Activated CD4-positive, alpha-beta T cell treated with anti-CD3 and anti-CD28 coated beads, Interleukin-2, amount 10 ng/mL, durations not matched to agents 24 days and 14 days (primary cell): ENCODE data around the gene ITGA5. TPM values are rescaled to one million over a fixed set of nuclear protein-coding genes. Genes with fewer than 3 reads are reported as not detected.

Experiments
- DNase-seq: peaks from one replicate; pipeline ENCODE4 v3.0.0; 2022
- H3K27ac Mint-ChIP-seq: one replicate; pipeline ENCODE4 v1.8.0; 2022; ENCODE audit warnings: mild to moderate bottlenecking, mixed read lengths
- H3K27me3 Mint-ChIP-seq: one replicate; pipeline ENCODE4 v1.8.0; 2022; ENCODE audit warnings: mixed read lengths
- H3K36me3 Mint-ChIP-seq: one replicate; pipeline ENCODE4 v1.8.0; 2022; ENCODE audit warnings: low read depth, mild to moderate bottlenecking, mixed read lengths
- H3K4me1 Mint-ChIP-seq: one replicate; pipeline ENCODE4 v1.8.0; 2021; ENCODE audit warnings: mixed read lengths
- H3K4me3 Mint-ChIP-seq: one replicate; pipeline ENCODE4 v1.8.0; 2022; ENCODE audit warnings: mild to moderate bottlenecking, moderate library complexity, mixed read lengths
- H3K9me3 Mint-ChIP-seq: one replicate; pipeline ENCODE4 v1.8.0; 2021; ENCODE audit warnings: mixed read lengths
- intact Hi-C: fragments of 100-400 bp; cut with micrococcal nuclease; formaldehyde crosslinking; loops from one replicate; pipeline ENCODE4 v1.15.1; 2023
- total RNA-seq: library from RNA; stranded (reverse); gene quantifications from 2 replicates; pipeline ENCODE4 v1.2.3, GENCODE V29; 2022

ITGA5 gene
- total RNA-seq, 1 donor from 2014 or later, result 48.0 TPM

DNA sequence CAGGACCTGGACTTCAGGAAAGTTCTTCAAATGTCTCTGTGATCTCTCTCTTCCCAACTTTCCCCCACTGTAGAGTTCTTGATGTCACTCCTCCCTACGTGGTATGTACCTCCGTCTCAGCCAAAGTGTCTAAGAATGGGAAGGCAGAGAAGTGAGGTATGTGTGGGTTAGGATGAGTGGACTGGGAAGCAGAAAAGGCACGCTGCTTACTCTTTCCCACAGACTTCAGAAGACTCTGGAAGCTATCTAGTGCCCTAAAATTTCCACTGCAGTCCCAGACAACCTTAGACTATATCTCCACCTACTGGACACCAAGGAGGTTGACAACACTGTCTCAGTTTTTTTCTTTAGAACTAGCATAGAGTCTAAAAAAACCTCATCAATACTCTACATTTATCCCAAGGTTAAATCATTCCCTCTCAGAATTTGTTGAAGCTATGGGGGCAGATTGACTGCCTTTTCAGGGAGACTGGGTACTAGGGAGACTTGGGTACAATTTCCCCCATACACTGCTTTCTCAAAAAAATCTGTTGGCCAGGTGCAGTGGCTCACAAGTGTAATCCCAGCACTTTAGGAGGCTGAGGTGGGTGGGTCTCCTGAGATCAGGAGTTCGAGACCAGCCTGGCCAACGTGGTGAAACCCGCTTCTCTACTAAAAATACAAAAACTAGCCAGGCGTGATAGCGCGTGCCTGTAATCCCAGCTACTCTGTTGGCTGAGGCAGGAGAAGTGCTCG, 20.6 kb upstream of the ITGA5 start:
- intact Hi-C loops, result loop anchor here (1.0 kb wide), 2 partner anchors 26 to 40 kb away; no protein-coding TSS in a partner anchor
- Mint-ChIP-seq H3K9me3 (no peaks in the 10 kb centered on the region), H3K27me3 (peaks cover 16% of the 10 kb centered on the region), H3K4me3 (no peak overlapping the region), H3K4me1 (peaks cover 9% of the 10 kb centered on the region), H3K36me3 (no peaks in the 10 kb centered on the region), H3K27ac (no peak overlapping the region)
- peak; percentile 69 for DNase-seq

DNA sequence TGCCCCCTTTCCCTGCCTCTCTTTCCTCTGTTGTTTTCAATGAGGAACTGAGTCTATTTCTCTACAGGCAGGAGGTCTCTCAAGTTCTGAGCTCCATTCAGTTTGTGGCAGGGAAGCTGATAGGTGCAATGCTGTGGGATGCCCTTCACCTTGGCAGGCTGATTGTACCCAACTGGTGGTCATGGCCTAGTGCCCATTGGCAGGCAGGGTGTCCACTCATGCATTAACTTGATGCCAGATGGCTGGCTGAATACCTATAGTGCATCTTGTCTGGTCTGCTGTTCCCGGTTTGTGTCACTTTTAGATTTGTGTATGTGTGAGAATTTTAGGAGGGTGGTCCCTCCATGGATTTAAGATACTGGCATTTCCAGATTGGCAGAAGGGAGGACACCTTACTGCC, 20.0 kb upstream of the ITGA5 start:
- Mint-ChIP-seq H3K9me3 (no peaks in the 10 kb centered on the region), H3K27me3 (peaks cover 14% of the 10 kb centered on the region), H3K36me3 (no peaks in the 10 kb centered on the region), H3K27ac (no peak overlapping the region), H3K4me3 (no peak overlapping the region), H3K4me1 (peaks cover 9% of the 10 kb centered on the region)
- no peak for DNase-seq
- intact Hi-C loops, result loop anchor here (1.0 kb wide), 2 partner anchors 26 to 40 kb away; no protein-coding TSS in a partner anchor

DNA sequence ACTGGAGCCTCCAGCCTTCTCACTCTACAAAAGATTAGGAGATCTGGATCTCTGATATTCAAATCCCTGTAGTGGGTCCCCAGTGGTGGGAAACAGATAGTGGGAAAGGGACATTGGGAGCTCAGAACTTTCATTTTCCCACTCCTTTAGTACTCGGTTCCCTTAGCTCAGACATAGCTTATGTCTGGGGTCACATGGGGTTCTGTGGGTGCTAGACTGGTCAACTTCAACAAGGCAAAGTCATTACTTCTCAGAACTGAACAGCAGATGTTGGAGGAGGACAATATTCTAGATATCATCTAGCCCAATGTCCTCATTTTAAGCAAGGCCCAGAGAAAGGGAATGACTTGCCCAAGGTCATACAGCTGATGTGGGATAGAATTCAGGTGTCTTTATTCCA, 19.5 kb upstream of the ITGA5 start:
- no peaks in the 10 kb centered on the region for H3K9me3 Mint-ChIP-seq
- no peaks in the 10 kb centered on the region for H3K36me3 Mint-ChIP-seq
- DNase-seq, result no peak
- H3K27me3 Mint-ChIP-seq, result peaks cover 13% of the 10 kb centered on the region
- intact Hi-C loops, result no loop called here
- H3K4me3 Mint-ChIP-seq, result no peak overlapping the region
- no peak overlapping the region for H3K27ac Mint-ChIP-seq
- H3K4me1 Mint-ChIP-seq, result peaks cover 10% of the 10 kb centered on the region

DNA sequence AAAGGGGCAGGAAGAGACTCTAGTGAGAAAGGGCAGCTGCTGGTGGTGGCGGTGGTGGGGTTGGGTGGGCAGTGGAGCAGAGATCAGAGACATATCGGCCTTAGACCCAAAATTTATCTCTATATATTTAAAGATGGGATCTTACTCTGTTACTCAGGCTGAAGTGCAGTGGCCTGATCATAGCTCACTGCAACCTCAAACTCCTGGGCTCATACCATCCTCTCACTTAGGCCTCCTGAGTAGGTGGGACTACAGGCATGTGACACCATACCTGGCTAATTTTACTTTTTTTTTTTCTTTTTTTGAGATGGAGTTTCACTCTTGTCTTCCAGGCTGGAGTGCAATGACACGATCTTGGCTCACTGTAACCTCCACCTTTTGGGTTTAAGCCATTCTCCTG, 18.6 kb upstream of the ITGA5 start:
- Mint-ChIP-seq H3K27me3 (peaks cover 11% of the 10 kb centered on the region), H3K27ac (peak overlapping the region; percentile 64), H3K9me3 (no peaks in the 10 kb centered on the region), H3K4me3 (no peak overlapping the region), H3K36me3 (no peaks in the 10 kb centered on the region), H3K4me1 (peaks cover 18% of the 10 kb centered on the region)
- DNase-seq, result no peak
- intact Hi-C loops, result no loop called here

DNA sequence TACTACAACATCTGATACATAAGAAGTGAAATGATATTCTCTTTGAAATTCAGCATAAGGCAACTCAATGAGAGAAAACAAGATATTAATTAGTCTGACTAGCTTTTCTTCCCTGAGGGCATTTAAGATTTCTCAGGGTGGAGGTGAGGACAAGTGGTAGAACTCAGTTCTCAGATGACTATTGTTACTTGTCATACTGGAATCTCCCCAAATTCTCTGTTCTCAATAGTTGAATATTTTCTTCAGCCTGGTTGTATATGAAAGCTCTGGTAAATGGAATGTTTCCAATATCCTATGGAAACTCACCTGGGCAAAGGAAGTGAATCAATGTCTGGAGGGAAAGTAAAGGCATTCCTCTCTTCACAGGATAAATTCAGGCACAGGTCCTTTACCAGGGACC, 18.2 kb upstream of the ITGA5 start:
- Mint-ChIP-seq H3K27me3 (peaks cover 8% of the 10 kb centered on the region), H3K4me3 (no peak overlapping the region), H3K9me3 (no peaks in the 10 kb centered on the region), H3K4me1 (peaks cover 22% of the 10 kb centered on the region), H3K27ac (peak overlapping the region; percentile 64), H3K36me3 (no peaks in the 10 kb centered on the region)
- no peak for DNase-seq
- intact Hi-C loops, result no loop called here

DNA sequence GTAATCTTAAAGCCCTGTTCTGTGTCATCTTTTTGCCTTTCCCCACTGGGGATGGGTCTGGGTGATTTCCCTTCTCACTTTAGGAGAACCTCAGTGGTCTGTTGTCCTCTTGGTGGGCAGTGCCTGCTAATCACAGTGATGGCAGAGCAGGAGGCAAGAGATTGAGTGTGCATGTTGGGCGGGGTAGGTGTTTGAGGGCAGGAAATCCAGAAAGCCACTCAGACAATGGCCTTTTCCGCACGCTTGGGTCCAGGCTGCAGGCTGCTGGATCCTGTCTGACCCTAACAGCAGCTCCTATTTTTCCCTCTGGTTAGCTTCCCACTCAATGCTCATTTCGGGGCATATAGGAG, 13.7 kb upstream of the ITGA5 start:
- no peaks in the 10 kb centered on the region for H3K9me3 Mint-ChIP-seq
- peaks cover 40% of the 10 kb centered on the region for H3K4me1 Mint-ChIP-seq
- H3K27me3 Mint-ChIP-seq, result peaks cover 7% of the 10 kb centered on the region
- H3K36me3 Mint-ChIP-seq, result no peaks in the 10 kb centered on the region
- H3K27ac Mint-ChIP-seq, result no peak overlapping the region
- DNase-seq, result no peak
- intact Hi-C loops, result no loop called here
- peak overlapping the region; percentile 64 for H3K4me3 Mint-ChIP-seq

DNA sequence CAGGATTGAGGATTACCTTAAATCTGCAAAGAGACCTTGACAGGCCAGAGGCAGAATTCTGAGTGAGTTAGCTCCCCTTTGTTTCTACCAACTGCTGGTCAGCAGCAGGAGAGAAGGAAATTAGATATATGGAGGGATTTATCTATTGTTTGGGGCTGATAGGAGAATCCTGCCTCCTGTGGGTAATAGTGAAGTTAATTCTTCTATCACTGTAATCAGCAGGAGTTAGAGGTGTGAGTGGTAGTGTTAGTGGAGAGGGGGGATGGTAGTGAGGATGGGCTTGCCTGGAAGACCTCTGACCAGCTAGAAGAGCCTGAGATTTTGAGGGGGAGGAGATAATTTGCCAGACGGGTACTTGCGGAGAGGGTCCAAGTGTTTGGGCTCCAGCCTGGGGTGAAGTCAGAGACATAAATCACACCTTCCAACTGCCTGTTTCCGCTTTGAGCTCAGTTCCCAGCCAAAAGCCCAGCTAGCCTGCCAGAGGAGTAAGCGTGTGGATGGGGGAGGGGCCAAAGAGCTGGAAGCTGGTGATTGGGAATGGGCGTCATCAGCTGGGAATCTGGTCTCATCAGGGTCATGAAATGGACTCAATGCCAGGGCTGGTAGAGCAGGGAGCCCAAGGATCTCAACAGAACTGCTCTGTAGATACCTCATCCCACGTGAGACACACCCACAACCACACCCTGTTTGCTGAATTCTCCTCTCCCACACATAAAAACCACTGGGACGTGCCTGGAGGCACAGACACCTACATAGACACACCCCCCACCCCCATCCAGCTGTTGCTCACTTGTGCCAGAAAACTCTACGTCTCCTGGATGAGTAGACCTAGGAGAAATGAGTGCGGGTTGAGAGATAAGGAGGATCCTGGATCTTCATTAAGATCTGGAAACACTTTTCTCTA, 13.1 kb upstream of the ITGA5 start:
- peak; percentile 73 for DNase-seq
- H3K36me3 Mint-ChIP-seq, result no peaks in the 10 kb centered on the region

DNA sequence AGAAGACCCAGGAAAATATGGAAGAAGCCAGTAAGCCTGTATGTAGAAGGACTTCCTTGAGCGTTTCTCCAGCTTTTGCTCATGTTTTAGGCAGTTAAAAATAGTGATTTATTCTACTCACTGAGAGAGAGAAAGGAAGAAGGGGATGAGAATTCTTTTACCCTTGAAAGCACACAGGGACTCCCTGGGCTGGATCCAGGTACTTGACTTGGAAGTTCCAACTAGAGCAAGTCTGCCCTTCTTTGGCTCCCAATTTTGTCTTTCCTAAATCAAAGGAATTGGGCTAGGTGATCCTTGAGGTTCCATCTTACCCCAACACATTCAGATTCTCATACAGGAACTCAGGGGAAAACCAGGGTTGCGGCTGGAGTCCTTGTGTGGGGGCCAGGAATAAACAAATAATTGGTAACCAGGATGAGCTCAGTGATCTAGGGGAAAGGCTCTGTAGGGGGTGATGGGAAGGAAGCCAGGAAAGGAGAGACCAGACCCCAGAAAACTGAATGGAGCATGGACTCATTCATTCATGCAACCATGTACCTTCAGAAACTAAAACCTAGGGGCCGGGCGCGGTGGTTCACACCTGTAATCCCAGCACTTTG, 11.5 kb upstream of the ITGA5 start:
- Mint-ChIP-seq H3K4me3 (no peak overlapping the region), H3K9me3 (no peaks in the 10 kb centered on the region), H3K27ac (no peak overlapping the region), H3K27me3 (peaks cover 20% of the 10 kb centered on the region), H3K36me3 (no peaks in the 10 kb centered on the region), H3K4me1 (peaks cover 44% of the 10 kb centered on the region)
- intact Hi-C loops, result no loop called here
- DNase-seq, result no peak

More for the DNA sequence above, 13.1 kb upstream of the ITGA5 start:
- Mint-ChIP-seq H3K4me3 (peak overlapping the region; percentile 64), H3K27me3 (peaks cover 7% of the 10 kb centered on the region), H3K4me1 (peaks cover 41% of the 10 kb centered on the region), H3K27ac (peak overlapping the region; percentile 64), H3K9me3 (no peaks in the 10 kb centered on the region)
- intact Hi-C loops, result no loop called here

DNA sequence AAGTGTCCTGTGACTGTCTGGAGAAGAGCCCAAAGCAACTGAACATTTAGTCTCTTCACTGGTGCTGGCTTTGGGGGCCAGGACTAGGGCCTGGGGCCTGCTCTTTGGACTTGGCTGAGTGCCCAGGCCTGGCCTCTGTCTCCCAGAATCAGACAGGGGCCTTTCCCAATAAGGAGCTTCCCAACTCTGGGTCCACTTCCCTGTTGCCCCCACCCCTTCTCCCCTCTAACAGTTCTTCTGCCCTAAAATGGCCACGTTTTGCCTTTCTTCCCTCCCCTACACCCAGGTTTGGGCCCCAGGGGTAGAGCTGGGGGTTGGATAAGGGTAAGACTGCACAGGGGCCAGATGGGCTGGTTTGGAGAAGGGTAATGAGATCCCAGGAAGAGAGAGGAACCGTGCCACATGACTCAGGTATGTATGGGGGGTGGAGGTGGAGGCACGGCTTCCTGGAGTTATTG, 10.0 kb upstream of the ITGA5 start:
- Mint-ChIP-seq H3K27me3 (peaks cover 27% of the 10 kb centered on the region), H3K36me3 (no peaks in the 10 kb centered on the region), H3K9me3 (no peaks in the 10 kb centered on the region), H3K27ac (no peak overlapping the region), H3K4me3 (no peak overlapping the region), H3K4me1 (peaks cover 47% of the 10 kb centered on the region)
- DNase-seq, result no peak
- intact Hi-C loops, result no loop called here

DNA sequence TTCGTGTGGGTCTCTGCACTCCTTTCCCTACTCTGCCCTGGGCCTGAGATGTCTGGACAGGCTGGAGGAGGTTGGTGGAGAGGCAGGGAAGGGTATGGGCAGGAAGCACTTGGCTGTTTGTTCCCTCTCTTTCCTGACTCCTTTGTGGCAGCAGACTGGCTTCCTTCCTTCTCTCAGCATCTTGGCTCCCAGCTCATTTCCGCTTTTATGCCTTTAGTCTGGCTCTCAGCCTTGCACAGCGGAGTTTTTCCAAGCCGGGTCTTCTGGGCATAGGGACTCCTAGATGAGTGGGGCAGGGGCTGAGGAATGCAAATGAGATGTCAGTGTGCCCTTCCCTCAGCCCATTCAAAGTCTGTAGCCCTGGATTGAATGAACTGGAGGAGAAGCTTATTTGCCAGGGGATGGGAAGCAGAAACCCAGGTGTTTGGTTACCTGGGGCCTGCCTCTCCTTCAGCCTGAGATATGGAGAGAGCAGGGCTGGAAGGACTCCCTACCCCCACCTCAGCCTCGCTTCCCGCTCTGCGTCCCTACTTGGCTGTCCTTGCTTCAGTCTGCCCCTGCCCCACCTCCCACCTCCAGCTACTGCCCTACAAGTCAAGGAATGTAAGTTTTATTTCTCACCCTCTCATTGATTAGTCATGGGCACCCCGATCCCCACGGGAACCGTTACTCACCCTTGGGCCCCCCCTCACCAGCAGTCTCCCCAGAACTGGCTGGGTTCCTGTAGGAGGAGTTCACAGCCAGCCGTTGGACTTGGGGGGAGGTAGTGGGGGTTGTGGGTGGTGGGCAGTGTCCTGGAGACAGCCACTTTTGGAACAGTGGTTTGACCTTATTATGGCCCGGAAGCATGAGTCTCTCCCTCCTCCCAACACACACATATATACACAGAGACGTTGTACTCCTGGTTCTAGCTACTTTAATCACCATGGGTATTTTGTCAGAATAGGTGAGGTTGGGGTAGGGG, 9.3 kb upstream of the ITGA5 start:
- Mint-ChIP-seq H3K36me3 (no peaks in the 10 kb centered on the region), H3K9me3 (no peaks in the 10 kb centered on the region), H3K27me3 (peaks cover 28% of the 10 kb centered on the region), H3K27ac (no peak overlapping the region), H3K4me3 (no peak overlapping the region), H3K4me1 (peaks cover 45% of the 10 kb centered on the region)
- DNase-seq, result no peak
- intact Hi-C loops, result no loop called here

DNA sequence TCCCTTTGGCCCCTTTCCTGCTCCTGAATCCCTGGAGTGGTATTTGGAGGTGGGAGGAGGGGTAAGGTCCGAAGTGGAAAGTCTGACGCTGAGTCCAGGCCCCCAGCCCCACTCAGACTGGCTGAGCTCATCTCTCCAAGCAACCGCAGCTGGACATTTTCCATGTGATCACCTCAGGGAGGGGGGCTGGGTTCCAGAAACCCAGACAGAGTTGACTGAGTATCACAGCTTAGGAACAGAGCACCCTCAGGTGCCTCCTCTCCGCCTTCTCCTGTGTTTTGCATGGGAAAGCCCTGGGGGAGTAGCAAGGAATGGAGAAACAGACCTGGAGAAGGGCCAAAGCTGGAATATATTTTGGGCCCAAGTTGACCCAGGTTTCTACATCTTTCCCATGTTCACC, 8.0 kb upstream of the ITGA5 start:
- H3K27me3 Mint-ChIP-seq, result peaks cover 38% of the 10 kb centered on the region
- no peaks in the 10 kb centered on the region for H3K9me3 Mint-ChIP-seq
- H3K27ac Mint-ChIP-seq, result no peak overlapping the region
- DNase-seq, result no peak
- no peaks in the 10 kb centered on the region for H3K36me3 Mint-ChIP-seq
- peaks cover 41% of the 10 kb centered on the region for H3K4me1 Mint-ChIP-seq
- intact Hi-C loops, result no loop called here
- H3K4me3 Mint-ChIP-seq, result no peak overlapping the region

DNA sequence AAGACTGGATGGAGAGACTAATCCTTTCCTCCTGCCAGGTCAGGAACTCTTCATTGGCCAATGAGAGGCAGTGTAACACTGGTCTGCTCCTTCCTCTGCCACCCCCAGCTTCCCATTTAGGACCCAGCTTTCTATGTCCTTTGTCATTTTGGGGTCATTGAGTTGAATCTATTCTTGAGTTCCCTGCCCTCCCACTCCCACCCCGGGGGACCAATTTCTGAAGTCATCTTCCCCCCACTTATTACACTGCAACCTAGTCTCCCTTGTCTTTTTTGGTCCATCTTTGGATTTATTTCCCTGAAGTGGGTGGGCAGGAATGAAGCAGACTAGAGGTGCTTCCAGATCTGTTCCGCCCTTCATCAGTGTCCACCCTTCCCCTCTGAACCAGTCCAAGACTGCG, 7.6 kb upstream of the ITGA5 start:
- no peaks in the 10 kb centered on the region for H3K9me3 Mint-ChIP-seq
- peaks cover 42% of the 10 kb centered on the region for H3K27me3 Mint-ChIP-seq
- peaks cover 37% of the 10 kb centered on the region for H3K4me1 Mint-ChIP-seq
- H3K36me3 Mint-ChIP-seq, result no peaks in the 10 kb centered on the region
- no peak overlapping the region for H3K4me3 Mint-ChIP-seq
- intact Hi-C loops, result no loop called here
- H3K27ac Mint-ChIP-seq, result no peak overlapping the region
- no peak for DNase-seq

DNA sequence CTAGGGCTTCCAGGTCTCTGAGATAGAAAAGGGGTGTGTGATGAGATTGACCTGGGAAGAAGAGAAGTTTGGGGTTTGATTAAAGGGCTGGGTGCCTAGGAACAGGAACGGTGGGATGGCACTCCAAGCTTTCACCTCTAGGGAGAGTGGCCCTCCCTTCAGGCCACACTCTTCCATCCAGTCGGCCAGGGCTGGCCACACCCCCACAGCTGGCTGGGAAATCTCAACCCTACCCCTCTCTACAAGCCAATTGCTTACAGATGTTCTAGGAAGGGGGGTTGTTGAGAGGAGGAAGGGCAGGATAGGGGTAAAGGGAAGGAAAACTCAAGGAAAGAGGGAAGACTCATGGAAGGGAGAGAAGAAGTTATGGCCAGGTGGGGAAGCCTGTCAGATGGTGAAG, 6.6 kb upstream of the ITGA5 start:
- peaks cover 47% of the 10 kb centered on the region for H3K27me3 Mint-ChIP-seq

More for the DNA sequence above, 6.6 kb upstream of the ITGA5 start:
- Mint-ChIP-seq H3K27ac (no peak overlapping the region), H3K4me3 (no peak overlapping the region), H3K36me3 (no peaks in the 10 kb centered on the region), H3K4me1 (peaks cover 34% of the 10 kb centered on the region), H3K9me3 (no peaks in the 10 kb centered on the region)
- no peak for DNase-seq
- intact Hi-C loops, result no loop called here
